Cardiac fibroblast (primary cell): Measurements from ENCODE around the gene ZNF687.
A peak's percentile ranks its signal among the peaks of the same experiment; 100 is the strongest.

Experiments used
- DNase-seq, 2 donors: peaks; one replicate each; pipeline versions ENCODE4 v3.0.0 to v3.0.0-alpha.2; 2010; ENCODE audit warnings: low read depth in 2 of 2
- H3K4me3 ChIP-seq, 2 donors: replicated peaks in 1 of 2; 1 replicate in 1 of 2; 2 replicates in 1 of 2; pipeline ENCODE4 v1.5.1; 2011; ENCODE audit warnings: low read depth in 2 of 2, low read length in 2 of 2, mild to moderate bottlenecking in 2 of 2, moderate library complexity in 1 of 2
- CTCF ChIP-seq: IDR thresholded peaks from one replicate; pipeline ENCODE4 v1.5.1; 2011; ENCODE audit warnings: low read depth, mild to moderate bottlenecking, low read length, inconsistent platforms

Gene ZNF687

GRCh38 chr1:151309811-151310323 lies 27.8 kb downstream of the ZNF687 start:
- TF ChIP-seq CTCF, result no peak
- DNase-seq, result peak; percentile 54 to 63
- no peak overlapping the region for H3K4me3 ChIP-seq

GRCh38 chr1:151311011-151311410 lies 28.9 kb downstream of the ZNF687 start:
- TF ChIP-seq CTCF, result no peak
- DNase-seq, result peak in 1 of 2 donors; percentile 53
- no peak overlapping the region for H3K4me3 ChIP-seq

GRCh38 chr1:151311589-151312331 lies 29.7 kb downstream of the ZNF687 start:
- peak; percentile 97 to 100 for DNase-seq
- TF ChIP-seq CTCF, result no peak
- no peak overlapping the region for H3K4me3 ChIP-seq

GRCh38 chr1:151312411-151312810 lies 30.3 kb downstream of the ZNF687 start:
- TF ChIP-seq CTCF, result no peak
- no peak overlapping the region for H3K4me3 ChIP-seq
- peak in 1 of 2 donors; percentile 74 for DNase-seq

GRCh38 chr1:151312826-151313225 lies 30.7 kb downstream of the ZNF687 start:
- no peak overlapping the region for H3K4me3 ChIP-seq
- no peak for TF ChIP-seq CTCF
- DNase-seq, result no peak

- no peak overlapping the region for H3K4me3 ChIP-seq
- TF ChIP-seq CTCF, result no peak
- DNase-seq, result peak; percentile 15 to 42
These were observed 31.4 kb downstream of the ZNF687 start for GRCh38 chr1:151313501-151313900.
